Activated CD4-positive, alpha-beta T cell treated with anti-CD3 and anti-CD28 coated beads, Interleukin-2, amount 10 ng/mL, durations not matched to agents 24 days and 14 days (primary cell): ENCODE measurements around the gene ANKRD39. TPM values are rescaled to one million over a fixed set of nuclear protein-coding genes. Genes with fewer than 3 reads are reported as not detected.

Experiments
- DNase-seq: peaks from one replicate; pipeline ENCODE4 v3.0.0; 2022
- H3K27ac Mint-ChIP-seq: one replicate; pipeline ENCODE4 v1.8.0; 2022; ENCODE audit warnings: mild to moderate bottlenecking, mixed read lengths
- H3K27me3 Mint-ChIP-seq: one replicate; pipeline ENCODE4 v1.8.0; 2022; ENCODE audit warnings: mixed read lengths
- H3K36me3 Mint-ChIP-seq: one replicate; pipeline ENCODE4 v1.8.0; 2022; ENCODE audit warnings: low read depth, mild to moderate bottlenecking, mixed read lengths
- H3K4me1 Mint-ChIP-seq: one replicate; pipeline ENCODE4 v1.8.0; 2021; ENCODE audit warnings: mixed read lengths
- H3K4me3 Mint-ChIP-seq: one replicate; pipeline ENCODE4 v1.8.0; 2022; ENCODE audit warnings: mild to moderate bottlenecking, moderate library complexity, mixed read lengths
- H3K9me3 Mint-ChIP-seq: one replicate; pipeline ENCODE4 v1.8.0; 2021; ENCODE audit warnings: mixed read lengths
- intact Hi-C: fragments of 100-400 bp; cut with micrococcal nuclease; formaldehyde crosslinking; loops from one replicate; pipeline ENCODE4 v1.15.1; 2023
- total RNA-seq: library from RNA; stranded (reverse); gene quantifications from 2 replicates; pipeline ENCODE4 v1.2.3, GENCODE V29; 2022

The ANKRD39 gene
- total RNA-seq, 1 donor from 2014 or later = 44.0 TPM

GRCh38 chr2:96881349-96882195 is 23.8 kb upstream of the ANKRD39 start:
- H3K27ac Mint-ChIP-seq = no peak overlapping the region
- peaks cover 3% of the 10 kb centered on the region for H3K27me3 Mint-ChIP-seq
- intact Hi-C loops = no loop called here
- no peak overlapping the region for H3K4me3 Mint-ChIP-seq
- no peaks in the 10 kb centered on the region for H3K36me3 Mint-ChIP-seq
- no peaks in the 10 kb centered on the region for H3K4me1 Mint-ChIP-seq
- DNase-seq = no peak
- no peaks in the 10 kb centered on the region for H3K9me3 Mint-ChIP-seq

GRCh38 chr2:96880891-96881273 is 23.1 kb upstream of the ANKRD39 start:
- no peaks in the 10 kb centered on the region for H3K9me3 Mint-ChIP-seq
- intact Hi-C loops = no loop called here
- H3K4me3 Mint-ChIP-seq = no peak overlapping the region
- peaks cover 1% of the 10 kb centered on the region for H3K27me3 Mint-ChIP-seq
- H3K27ac Mint-ChIP-seq = no peak overlapping the region
- peaks cover 2% of the 10 kb centered on the region for H3K4me1 Mint-ChIP-seq
- no peak for DNase-seq
- H3K36me3 Mint-ChIP-seq = no peaks in the 10 kb centered on the region

- DNase-seq = no peak
- no peaks in the 10 kb centered on the region for H3K36me3 Mint-ChIP-seq
- H3K27me3 Mint-ChIP-seq = peaks cover 2% of the 10 kb centered on the region
- no peak overlapping the region for H3K4me3 Mint-ChIP-seq
- peaks cover 3% of the 10 kb centered on the region for H3K4me1 Mint-ChIP-seq
- intact Hi-C loops = no loop called here
- no peak overlapping the region for H3K27ac Mint-ChIP-seq
- H3K9me3 Mint-ChIP-seq = no peaks in the 10 kb centered on the region
Measured at GRCh38 chr2:96879545-96880040, 21.8 kb upstream of the ANKRD39 start.

GRCh38 chr2:96878796-96879544 is 21.2 kb upstream of the ANKRD39 start:
- H3K36me3 Mint-ChIP-seq = no peaks in the 10 kb centered on the region
- H3K27me3 Mint-ChIP-seq = peaks cover 2% of the 10 kb centered on the region
- no peak overlapping the region for H3K27ac Mint-ChIP-seq
- H3K4me1 Mint-ChIP-seq = peaks cover 9% of the 10 kb centered on the region
- no peak overlapping the region for H3K4me3 Mint-ChIP-seq
- intact Hi-C loops = no loop called here
- DNase-seq = no peak
- H3K9me3 Mint-ChIP-seq = no peaks in the 10 kb centered on the region

GRCh38 chr2:96878171-96878570 is 20.4 kb upstream of the ANKRD39 start:
- Mint-ChIP-seq H3K4me1 (peaks cover 9% of the 10 kb centered on the region), H3K9me3 (no peaks in the 10 kb centered on the region), H3K4me3 (no peak overlapping the region), H3K27me3 (peaks cover 2% of the 10 kb centered on the region), H3K27ac (no peak overlapping the region), H3K36me3 (no peaks in the 10 kb centered on the region)
- intact Hi-C loops = no loop called here
- no peak for DNase-seq

GRCh38 chr2:96877631-96878092 is 19.8 kb upstream of the ANKRD39 start:
- no peaks in the 10 kb centered on the region for H3K36me3 Mint-ChIP-seq
- H3K9me3 Mint-ChIP-seq = no peaks in the 10 kb centered on the region
- H3K4me3 Mint-ChIP-seq = no peak overlapping the region
- peaks cover 2% of the 10 kb centered on the region for H3K27me3 Mint-ChIP-seq
- no peak for DNase-seq
- no peak overlapping the region for H3K27ac Mint-ChIP-seq
- H3K4me1 Mint-ChIP-seq = peaks cover 9% of the 10 kb centered on the region
- intact Hi-C loops = no loop called here

- DNase-seq = no peak
- intact Hi-C loops = no loop called here
- H3K4me3 Mint-ChIP-seq = no peak overlapping the region
- peaks cover 2% of the 10 kb centered on the region for H3K27me3 Mint-ChIP-seq
- H3K4me1 Mint-ChIP-seq = peaks cover 9% of the 10 kb centered on the region
- H3K36me3 Mint-ChIP-seq = no peaks in the 10 kb centered on the region
- no peaks in the 10 kb centered on the region for H3K9me3 Mint-ChIP-seq
- H3K27ac Mint-ChIP-seq = no peak overlapping the region
Measured at GRCh38 chr2:96877042-96877451, 19.2 kb upstream of the ANKRD39 start.

- Mint-ChIP-seq H3K27me3 (peaks cover 2% of the 10 kb centered on the region), H3K4me3 (no peak overlapping the region), H3K36me3 (no peaks in the 10 kb centered on the region), H3K27ac (no peak overlapping the region), H3K9me3 (no peaks in the 10 kb centered on the region), H3K4me1 (peaks cover 9% of the 10 kb centered on the region)
- DNase-seq = no peak
- intact Hi-C loops = no loop called here
Measured at GRCh38 chr2:96876269-96877041, 18.6 kb upstream of the ANKRD39 start.

- Mint-ChIP-seq H3K9me3 (no peaks in the 10 kb centered on the region), H3K4me1 (peaks cover 13% of the 10 kb centered on the region), H3K4me3 (no peak overlapping the region), H3K36me3 (no peaks in the 10 kb centered on the region), H3K27ac (peak overlapping the region; percentile 29), H3K27me3 (peaks cover 9% of the 10 kb centered on the region)
- DNase-seq = no peak
- intact Hi-C loops = no loop called here
Measured at GRCh38 chr2:96875498-96876268, 17.9 kb upstream of the ANKRD39 start.

- Mint-ChIP-seq H3K9me3 (no peaks in the 10 kb centered on the region), H3K4me3 (no peak overlapping the region), H3K36me3 (no peaks in the 10 kb centered on the region), H3K27me3 (peaks cover 12% of the 10 kb centered on the region), H3K4me1 (peaks cover 16% of the 10 kb centered on the region), H3K27ac (peak overlapping the region; percentile 68)
- intact Hi-C loops = no loop called here
- DNase-seq = no peak
Measured at GRCh38 chr2:96874198-96874831, 16.5 kb upstream of the ANKRD39 start.

GRCh38 chr2:96873651-96874096 is 15.9 kb upstream of the ANKRD39 start:
- Mint-ChIP-seq H3K9me3 (no peaks in the 10 kb centered on the region), H3K36me3 (no peaks in the 10 kb centered on the region), H3K4me1 (peaks cover 16% of the 10 kb centered on the region), H3K4me3 (no peak overlapping the region), H3K27ac (no peak overlapping the region), H3K27me3 (peaks cover 12% of the 10 kb centered on the region)
- no peak for DNase-seq
- intact Hi-C loops = no loop called here

- H3K36me3 Mint-ChIP-seq = no peaks in the 10 kb centered on the region
- no peaks in the 10 kb centered on the region for H3K9me3 Mint-ChIP-seq
- DNase-seq = no peak
- H3K27ac Mint-ChIP-seq = no peak overlapping the region
- intact Hi-C loops = no loop called here
- H3K4me3 Mint-ChIP-seq = no peak overlapping the region
- H3K4me1 Mint-ChIP-seq = peaks cover 21% of the 10 kb centered on the region
- peaks cover 12% of the 10 kb centered on the region for H3K27me3 Mint-ChIP-seq
Measured at GRCh38 chr2:96872591-96873349, 15.0 kb upstream of the ANKRD39 start.
